C1 segment of cervical spinal cord (tissue), 14 donors: ENCODE measurements around the gene TBC1D22A.
A peak's percentile ranks its signal among the peaks of the same experiment; 100 is the strongest.

Source experiments
- DNase-seq, 14 donors: peaks; one replicate each; lab custom pipeline; 2025; lab: John Stamatoyannopoulos, UW

The TBC1D22A gene

GRCh38 chr22:47029244-47030074, 267.0 kb downstream of the TBC1D22A start:
- DNase-seq = peak in 1 of 14 donors; percentile 58

- no peak for DNase-seq
Observed at GRCh38 chr22:47030143-47030661, 267.8 kb downstream of the TBC1D22A start.

- peak in 1 of 14 donors; percentile 30 for DNase-seq
Observed at GRCh38 chr22:47030881-47031627, 268.6 kb downstream of the TBC1D22A start.

- DNase-seq = no peak
Observed at GRCh38 chr22:47031628-47031915, 269.1 kb downstream of the TBC1D22A start.

- DNase-seq = no peak
Observed at GRCh38 chr22:47032091-47032943, 269.9 kb downstream of the TBC1D22A start.

- no peak for DNase-seq
Observed at GRCh38 chr22:47032956-47033647, 270.7 kb downstream of the TBC1D22A start.

GRCh38 chr22:47033648-47034000, 271.2 kb downstream of the TBC1D22A start:
- no peak for DNase-seq

GRCh38 chr22:47034076-47034808, 271.8 kb downstream of the TBC1D22A start:
- DNase-seq = peak in 1 of 14 donors; percentile 33

GRCh38 chr22:47034905-47035419, 272.5 kb downstream of the TBC1D22A start:
- DNase-seq = peak in 1 of 14 donors; percentile 66

- no peak for DNase-seq
Observed at GRCh38 chr22:47035425-47035881, 273.0 kb downstream of the TBC1D22A start.

- DNase-seq = no peak
Observed at GRCh38 chr22:47036352-47036751, 273.9 kb downstream of the TBC1D22A start.

GRCh38 chr22:47036936-47037485, 274.6 kb downstream of the TBC1D22A start:
- no peak for DNase-seq

- DNase-seq = no peak
Observed at GRCh38 chr22:47038206-47038835, 275.9 kb downstream of the TBC1D22A start.

- no peak for DNase-seq
Observed at GRCh38 chr22:47039356-47039755, 276.9 kb downstream of the TBC1D22A start.

GRCh38 chr22:47040486-47041270, 278.2 kb downstream of the TBC1D22A start:
- DNase-seq = no peak

GRCh38 chr22:47041271-47042115, 279.0 kb downstream of the TBC1D22A start:
- DNase-seq = no peak

- no peak for DNase-seq
Observed at GRCh38 chr22:47042116-47042825, 279.8 kb downstream of the TBC1D22A start.
